Muscle layer of duodenum (tissue), 2 donors: ENCODE measurements around the gene CNOT6.
"Not testable (repeated sequence)": the region's sequence is repeated elsewhere in the genome, so short reads cannot be mapped to it uniquely, and the experiment has no call there.

Experiments
- H3K27ac ChIP-seq: one replicate; pipeline ENCODE4 v1.7.0; 2013; ENCODE audit warnings: mild to moderate bottlenecking, low read length
- H3K27me3 ChIP-seq: one replicate; pipeline ENCODE4 v1.7.0; 2013; ENCODE audit warnings: low read depth, mild to moderate bottlenecking, control low read depth, low read length
- H3K36me3 ChIP-seq, 2 donors: one replicate each; pipeline ENCODE4 v1.7.0; 2013; ENCODE audit warnings: low read length in 2 of 2, control low read depth in 1 of 2, mild to moderate bottlenecking in 1 of 2; ENCODE audit not compliant: insufficient read depth in 2 of 2, control insufficient read depth in 1 of 2
- H3K4me1 ChIP-seq, 2 donors: one replicate each; pipeline ENCODE4 v1.7.0; 2013; ENCODE audit warnings: low read length in 2 of 2, mild to moderate bottlenecking in 2 of 2, control low read depth in 1 of 2, moderate library complexity in 1 of 2; ENCODE audit not compliant: insufficient read depth in 2 of 2, control insufficient read depth in 1 of 2
- H3K4me3 ChIP-seq, 2 donors: one replicate each; pipeline ENCODE4 v1.7.0; 2013; ENCODE audit warnings: low read length in 2 of 2, low read depth in 1 of 2, mild to moderate bottlenecking in 1 of 2
- H3K9me3 ChIP-seq, 2 donors: one replicate each; pipeline ENCODE4 v1.7.0; 2013; ENCODE audit warnings: low read length in 2 of 2, control low read depth in 1 of 2, mild to moderate bottlenecking in 1 of 2; ENCODE audit not compliant: control insufficient read depth in 1 of 2
- donor health status: healthy.

CNOT6 gene

GRCh38 chr5:180496806-180497205 lies 2.6 kb downstream of the CNOT6 start:
- not testable (repeated sequence) for H3K4me3 ChIP-seq, H3K9me3 ChIP-seq, H3K27ac ChIP-seq, H3K36me3 ChIP-seq, H3K27me3 ChIP-seq
- H3K4me1 ChIP-seq = peaks cover 0 to 19% of the 10 kb centered on the region in 2 donors

- H3K27me3 ChIP-seq, H3K4me3 ChIP-seq, H3K36me3 ChIP-seq, H3K9me3 ChIP-seq, H3K27ac ChIP-seq: not testable (repeated sequence)
- H3K4me1 ChIP-seq = peaks cover 0 to 19% of the 10 kb centered on the region in 2 donors
These were observed 3.7 kb downstream of the CNOT6 start for GRCh38 chr5:180497865-180498264.

GRCh38 chr5:180498378-180498777 lies 4.2 kb downstream of the CNOT6 start:
- H3K9me3 ChIP-seq = no peaks in the 10 kb centered on the region
- H3K4me3 ChIP-seq = no peak overlapping the region
- no peaks in the 10 kb centered on the region for H3K36me3 ChIP-seq
- H3K27me3 ChIP-seq = no peaks in the 10 kb centered on the region
- peaks cover 0 to 19% of the 10 kb centered on the region in 2 donors for H3K4me1 ChIP-seq
- no peak overlapping the region for H3K27ac ChIP-seq

DNA sequence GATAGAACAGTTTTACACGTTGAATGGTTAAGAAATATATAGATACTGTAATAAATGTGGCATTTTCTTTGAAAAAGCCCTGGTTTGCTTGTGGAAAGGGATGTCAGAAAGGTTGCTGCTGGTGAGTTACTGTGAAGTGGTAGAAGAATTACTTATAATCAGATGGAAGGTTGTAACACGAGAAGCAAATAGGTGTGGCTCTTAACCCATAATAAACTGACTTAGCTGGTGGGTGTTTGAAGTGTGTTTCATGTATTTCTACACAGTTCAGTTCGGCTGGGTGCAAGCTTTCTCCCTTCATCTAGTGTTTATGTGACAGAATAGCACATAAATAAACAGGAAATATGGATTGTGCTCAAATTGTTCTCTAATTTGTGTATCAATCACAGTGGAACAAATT lies 5.5 kb downstream of the CNOT6 start:
- H3K9me3 ChIP-seq = no peaks in the 10 kb centered on the region
- H3K27ac ChIP-seq = no peak overlapping the region
- H3K27me3 ChIP-seq = no peaks in the 10 kb centered on the region
- H3K4me1 ChIP-seq = peaks cover 0 to 19% of the 10 kb centered on the region in 2 donors
- no peak overlapping the region for H3K4me3 ChIP-seq
- H3K36me3 ChIP-seq = no peaks in the 10 kb centered on the region

- H3K27ac ChIP-seq, H3K9me3 ChIP-seq, H3K27me3 ChIP-seq, H3K4me3 ChIP-seq, H3K36me3 ChIP-seq: not testable (repeated sequence)
- H3K4me1 ChIP-seq = peaks cover 0 to 16% of the 10 kb centered on the region in 2 donors
These were observed 6.1 kb downstream of the CNOT6 start for GRCh38 chr5:180500300-180500699.

- Histone ChIP-seq H3K27ac (no peak overlapping the region), H3K4me3 (no peak overlapping the region), H3K36me3 (no peaks in the 10 kb centered on the region), H3K4me1 (peaks cover 0 to 4% of the 10 kb centered on the region in 2 donors), H3K9me3 (no peaks in the 10 kb centered on the region), H3K27me3 (no peaks in the 10 kb centered on the region)
These were observed 13.5 kb downstream of the CNOT6 start for GRCh38 chr5:180507661-180508060.

- Histone ChIP-seq H3K4me1 (no peaks in the 10 kb centered on the region), H3K27me3 (no peaks in the 10 kb centered on the region), H3K36me3 (no peaks in the 10 kb centered on the region), H3K4me3 (no peak overlapping the region), H3K9me3 (no peaks in the 10 kb centered on the region), H3K27ac (no peak overlapping the region)
These were observed 21.1 kb downstream of the CNOT6 start for GRCh38 chr5:180515294-180515693.

- H3K4me3 ChIP-seq, H3K27me3 ChIP-seq, H3K9me3 ChIP-seq, H3K36me3 ChIP-seq, H3K4me1 ChIP-seq, H3K27ac ChIP-seq: not testable (repeated sequence)
These were observed 21.8 kb downstream of the CNOT6 start for GRCh38 chr5:180515974-180516373.

GRCh38 chr5:180516440-180516839 lies 22.3 kb downstream of the CNOT6 start:
- H3K4me1 ChIP-seq = no peaks in the 10 kb centered on the region
- no peaks in the 10 kb centered on the region for H3K36me3 ChIP-seq
- H3K4me3 ChIP-seq = no peak overlapping the region
- H3K9me3 ChIP-seq = no peaks in the 10 kb centered on the region
- H3K27ac ChIP-seq = no peak overlapping the region
- no peaks in the 10 kb centered on the region for H3K27me3 ChIP-seq

GRCh38 chr5:180519098-180519497 lies 24.9 kb downstream of the CNOT6 start:
- Histone ChIP-seq H3K27me3 (no peaks in the 10 kb centered on the region), H3K27ac (no peak overlapping the region), H3K9me3 (no peaks in the 10 kb centered on the region), H3K4me1 (peaks cover 0 to 16% of the 10 kb centered on the region in 2 donors), H3K4me3 (no peak overlapping the region), H3K36me3 (no peaks in the 10 kb centered on the region)

DNA sequence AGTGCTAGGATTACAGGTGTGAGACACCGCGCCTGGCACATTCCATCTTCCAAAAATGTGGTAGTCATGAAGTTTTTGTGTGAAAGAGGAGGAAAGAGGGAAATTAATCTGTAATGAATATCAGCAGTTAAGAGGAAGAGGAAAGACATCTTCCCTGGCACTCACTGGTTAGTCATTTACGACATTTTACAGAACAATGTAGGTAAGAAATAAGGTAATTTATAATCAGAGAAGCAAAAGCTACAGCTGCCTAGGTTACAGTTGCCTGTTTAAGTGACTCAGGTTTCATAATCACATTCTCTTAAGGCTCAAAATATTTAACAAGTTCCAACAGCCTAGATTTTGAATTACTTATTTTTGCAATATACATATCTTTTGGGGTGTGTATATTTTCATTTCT lies 26.9 kb downstream of the CNOT6 start:
- H3K4me1 ChIP-seq = peaks cover 0 to 21% of the 10 kb centered on the region in 2 donors
- H3K27me3 ChIP-seq = no peaks in the 10 kb centered on the region
- H3K9me3 ChIP-seq = no peaks in the 10 kb centered on the region

GRCh38 chr5:180521591-180521990 lies 27.4 kb downstream of the CNOT6 start:
- Histone ChIP-seq H3K27ac (no peak overlapping the region), H3K9me3 (no peaks in the 10 kb centered on the region), H3K27me3 (no peaks in the 10 kb centered on the region), H3K4me3 (no peak overlapping the region), H3K4me1 (peaks cover 0 to 21% of the 10 kb centered on the region in 2 donors), H3K36me3 (no peaks in the 10 kb centered on the region)

More for the DNA sequence above, 26.9 kb downstream of the CNOT6 start:
- no peak overlapping the region for H3K4me3 ChIP-seq
- no peaks in the 10 kb centered on the region for H3K36me3 ChIP-seq
- no peak overlapping the region for H3K27ac ChIP-seq
